Muscle layer of colon (tissue), 2 donors: Measurements from ENCODE around the gene RET.

Experiments used
- H3K27ac ChIP-seq: one replicate; pipeline ENCODE4 v1.7.0; 2013; ENCODE audit warnings: low read depth, mild to moderate bottlenecking, low read length, moderate library complexity
- H3K27me3 ChIP-seq, 2 donors: one replicate each; pipeline ENCODE4 v1.7.0; 2013; ENCODE audit warnings: low read length in 2 of 2, mild to moderate bottlenecking in 2 of 2; ENCODE audit not compliant: insufficient read depth in 2 of 2, control insufficient read depth in 1 of 2
- H3K36me3 ChIP-seq: one replicate; pipeline ENCODE4 v1.7.0; 2013; ENCODE audit warnings: mild to moderate bottlenecking, low read length; ENCODE audit not compliant: insufficient read depth
- H3K4me1 ChIP-seq: one replicate; pipeline ENCODE4 v1.7.0; 2013; ENCODE audit warnings: mild to moderate bottlenecking, low read length; ENCODE audit not compliant: insufficient read depth
- H3K4me3 ChIP-seq, 2 donors: one replicate each; pipeline ENCODE4 v1.7.0; 2013; ENCODE audit warnings: low read length in 2 of 2, low read depth in 1 of 2, mild to moderate bottlenecking in 1 of 2, moderate library complexity in 1 of 2
- H3K9ac ChIP-seq: one replicate; pipeline ENCODE4 v1.7.0; 2013; ENCODE audit warnings: low read length
- H3K9me3 ChIP-seq: one replicate; pipeline ENCODE4 v1.7.0; 2013; ENCODE audit warnings: mild to moderate bottlenecking, low read length
- donor health status: abdominal sarcoma.
- donor health status: Adenocarcinoma of cecum.

Gene RET

GRCh38 chr10:43039624-43040481 lies 37.0 kb upstream of the RET start:
- H3K4me1 ChIP-seq, result peaks cover 15% of the 10 kb centered on the region
- H3K27ac ChIP-seq, result no peak overlapping the region
- no peaks in the 10 kb centered on the region for H3K9me3 ChIP-seq
- no peaks in the 10 kb centered on the region for H3K36me3 ChIP-seq
- no peaks in the 10 kb centered on the region for H3K27me3 ChIP-seq
- H3K9ac ChIP-seq, result no peak overlapping the region
- H3K4me3 ChIP-seq, result no peak overlapping the region

- no peaks in the 10 kb centered on the region for H3K9me3 ChIP-seq
- H3K4me3 ChIP-seq, result no peak overlapping the region
- no peaks in the 10 kb centered on the region for H3K27me3 ChIP-seq
- H3K9ac ChIP-seq, result no peak overlapping the region
- H3K27ac ChIP-seq, result no peak overlapping the region
- H3K4me1 ChIP-seq, result peaks cover 7% of the 10 kb centered on the region
- no peaks in the 10 kb centered on the region for H3K36me3 ChIP-seq
These were observed 36.2 kb upstream of the RET start for GRCh38 chr10:43040482-43041256.

GRCh38 chr10:43041422-43042342 lies 35.2 kb upstream of the RET start:
- H3K4me1 ChIP-seq, result no peaks in the 10 kb centered on the region
- H3K4me3 ChIP-seq, result no peak overlapping the region

GRCh38 chr10:43042503-43043341 lies 34.1 kb upstream of the RET start:
- Histone ChIP-seq H3K4me1 (no peaks in the 10 kb centered on the region), H3K4me3 (no peak overlapping the region), H3K9me3 (no peaks in the 10 kb centered on the region), H3K36me3 (no peaks in the 10 kb centered on the region), H3K27me3 (no peaks in the 10 kb centered on the region), H3K27ac (no peak overlapping the region), H3K9ac (no peak overlapping the region)

More at GRCh38 chr10:43041422-43042342, 35.2 kb upstream of the RET start:
- H3K36me3 ChIP-seq, result no peaks in the 10 kb centered on the region
- no peak overlapping the region for H3K27ac ChIP-seq
- no peaks in the 10 kb centered on the region for H3K9me3 ChIP-seq
- no peaks in the 10 kb centered on the region for H3K27me3 ChIP-seq
- H3K9ac ChIP-seq, result no peak overlapping the region

GRCh38 chr10:43043342-43043772 lies 33.5 kb upstream of the RET start:
- Histone ChIP-seq H3K36me3 (no peaks in the 10 kb centered on the region), H3K9ac (no peak overlapping the region), H3K4me3 (no peak overlapping the region), H3K4me1 (no peaks in the 10 kb centered on the region), H3K9me3 (no peaks in the 10 kb centered on the region), H3K27ac (no peak overlapping the region), H3K27me3 (no peaks in the 10 kb centered on the region)

GRCh38 chr10:43043773-43044447 lies 33.0 kb upstream of the RET start:
- Histone ChIP-seq H3K4me1 (no peaks in the 10 kb centered on the region), H3K27me3 (no peaks in the 10 kb centered on the region), H3K9me3 (no peaks in the 10 kb centered on the region), H3K4me3 (no peak overlapping the region), H3K27ac (no peak overlapping the region), H3K36me3 (no peaks in the 10 kb centered on the region), H3K9ac (no peak overlapping the region)

- no peak overlapping the region for H3K27ac ChIP-seq
- H3K4me3 ChIP-seq, result no peak overlapping the region
- no peaks in the 10 kb centered on the region for H3K36me3 ChIP-seq
- H3K9ac ChIP-seq, result no peak overlapping the region
- no peaks in the 10 kb centered on the region for H3K27me3 ChIP-seq
- no peaks in the 10 kb centered on the region for H3K9me3 ChIP-seq
- no peaks in the 10 kb centered on the region for H3K4me1 ChIP-seq
These were observed 32.4 kb upstream of the RET start for GRCh38 chr10:43044448-43044921.

GRCh38 chr10:43044961-43045621 lies 31.8 kb upstream of the RET start:
- H3K27ac ChIP-seq, result no peak overlapping the region
- no peaks in the 10 kb centered on the region for H3K4me1 ChIP-seq
- H3K9ac ChIP-seq, result no peak overlapping the region
- no peaks in the 10 kb centered on the region for H3K36me3 ChIP-seq
- no peak overlapping the region for H3K4me3 ChIP-seq
- H3K27me3 ChIP-seq, result no peaks in the 10 kb centered on the region
- no peaks in the 10 kb centered on the region for H3K9me3 ChIP-seq

- no peaks in the 10 kb centered on the region for H3K4me1 ChIP-seq
- no peaks in the 10 kb centered on the region for H3K27me3 ChIP-seq
- H3K27ac ChIP-seq, result no peak overlapping the region
- H3K9me3 ChIP-seq, result no peaks in the 10 kb centered on the region
- no peaks in the 10 kb centered on the region for H3K36me3 ChIP-seq
- H3K9ac ChIP-seq, result no peak overlapping the region
- H3K4me3 ChIP-seq, result no peak overlapping the region
These were observed 31.1 kb upstream of the RET start for GRCh38 chr10:43045631-43046287.
